Breast epithelium (tissue), 3 donors: ENCODE measurements around the gene CDKN2B-AS1.

Experiments
- CTCF ChIP-seq, 3 donors: fragments of 450-650 bp; IDR thresholded peaks; one replicate each; pipeline ENCODE4 v1.5.1; 2016 to 2017; ENCODE audit warnings: antibody characterized with exemption in 3 of 3, mild to moderate bottlenecking in 3 of 3, moderate library complexity in 3 of 3
- POLR2AphosphoS5 ChIP-seq, 3 donors: sonication (generic); formaldehyde crosslinking; IDR thresholded peaks; one replicate each; pipeline ENCODE4 v1.6.1; 2017; ENCODE audit warnings: antibody characterized with exemption in 3 of 3

GRCh38 chr9:22079873-22080341, 85.3 kb downstream of the CDKN2B-AS1 start:
- TF ChIP-seq CTCF (IDR thresholded peaks at IDR 0.05) (no peak), POLR2AphosphoS5 (IDR thresholded peaks at IDR 0.05) (peak in 1 of 3 donors; percentile 39)
